ENCODE data around the gene KMT5B.

- no peak for TF ChIP-seq CTCF (IDR thresholded peaks at IDR 0.05)
- TF ChIP-seq POLR2A (IDR thresholded peaks at IDR 0.05) = no peak
These were observed 16.5 kb upstream of the KMT5B start for GRCh38 chr11:68229601-68230000.

Measured in gastroesophageal sphincter (tissue), 3 donors.